ENCODE results near the gene PRAF2. TPM values are rescaled to one million over a fixed set of nuclear protein-coding genes. Genes with fewer than 3 reads are reported as not detected.

The PRAF2 gene
- polyA plus RNA-seq, 2 of the 4 experiments (the other 2 are of a cell fraction), result 13.6 to 35.4 TPM

GRCh38 chrX:49082271-49082871 is 8.6 kb upstream of the PRAF2 start (continued):
- TF ChIP-seq FOXS1 (CRISPR knock-in tag; IDR thresholded peaks at IDR 0.05), result no peak
- TF ChIP-seq RNF2 (IDR thresholded peaks at IDR 0.05; ENCODE audit: borderline replicate concordance, low read depth), result no peak

GRCh38 chrX:49079489-49080428 is 6.0 kb upstream of the PRAF2 start, which contains the start of gene WDR45:
Gene WDR45, minus strand, starts transcription at chrX:49079887. Its CDS starts 1,792 bp downstream, at chrX:49078095.
- Histone ChIP-seq H3K27ac (peak within 1 kb of the TSS; percentile 86 to 98), H3K4me3 (peak within 1 kb of the TSS; percentile 89), H3K4me2 (peak within 1 kb of the TSS; percentile 92), H3K9me3 (no peaks in the 10 kb centered on the region), H3K4me1 (0 out of 3 replicates have a peak, but pooled peaks cover 2% of the 10 kb centered on the region)
- no peak for TF ChIP-seq HOXB5 (CRISPR knock-in tag; IDR thresholded peaks at IDR 0.05)
- TF ChIP-seq MAX (IDR thresholded peaks at IDR 0.05), result peak; percentile 93
- peak; percentile 65; the same call in 1 of the 2 replicates for TF ChIP-seq PHF8 (IDR thresholded peaks at IDR 0.05; ENCODE audit: borderline replicate concordance, low read depth)
- TF ChIP-seq USF2 (IDR thresholded peaks at IDR 0.05), result no peak
- TF ChIP-seq POLR2A (IDR thresholded peaks at IDR 0.05; ENCODE audit: low read length), result peak; percentile 44; the same call in 1 of the 2 replicates
- TF ChIP-seq FOSL2 (IDR thresholded peaks at IDR 0.05), result peak; percentile 55
- TF ChIP-seq FOSL2 (CRISPR knock-in tag; IDR thresholded peaks at IDR 0.05), result peak; percentile 96
- peak; percentile 58 for TF ChIP-seq CHD2 (IDR thresholded peaks at IDR 0.05; ENCODE audit: low read length, partially characterized antibody)
- TF ChIP-seq ZNF302 (CRISPR knock-in tag; IDR thresholded peaks at IDR 0.05), result no peak
- peak; percentile 70; the same call in 2 of the 3 replicates for TF ChIP-seq BCL3 (IDR thresholded peaks at IDR 0.05)
- TF ChIP-seq JUN (IDR thresholded peaks at IDR 0.05), result peak; percentile 61 to 76; a peak in 3 of 5 replicates
- no peak for TF ChIP-seq HMGXB4 (CRISPR knock-in tag; IDR thresholded peaks at IDR 0.05; ENCODE audit: borderline replicate concordance)
- TF ChIP-seq BHLHE40 (IDR thresholded peaks at IDR 0.05; ENCODE audit: low read depth, low read length), result no peak
- TF ChIP-seq KDM1A (IDR thresholded peaks at IDR 0.05; ENCODE audit: low read depth), result no peak
- 0 out of 2 replicates have a peak, but pooled peaks have one; percentile 41 for TF ChIP-seq RARB (CRISPR knock-in tag; IDR thresholded peaks at IDR 0.05)
- peak; percentile 97 for TF ChIP-seq E2F6 (IDR thresholded peaks at IDR 0.05; ENCODE audit: borderline replicate concordance, low read depth)
- TF ChIP-seq SREBF2 (IDR thresholded peaks at IDR 0.05), result no peak
- peak; percentile 74; the same call in 1 of the 2 replicates for TF ChIP-seq PBX3 (IDR thresholded peaks at IDR 0.05)
- peak; percentile 68; the same call in 1 of the 2 replicates for TF ChIP-seq TP53 (CRISPR knock-in tag; IDR thresholded peaks at IDR 0.05)
- TF ChIP-seq MAFK (IDR thresholded peaks at IDR 0.05; ENCODE audit: partially characterized antibody), result no peak
- TF ChIP-seq ZC3H11A (IDR thresholded peaks at IDR 0.05), result no peak
- no peak for TF ChIP-seq RCOR1 (IDR thresholded peaks at IDR 0.05; ENCODE audit: low read depth, low read length)
- FAIRE-seq (peak; percentile 91), DNase-seq (ENCODE audit: low read depth in 1 of 2, low spot score in 1 of 2) (peak; percentile 78 to 89), ATAC-seq (peak; percentile 87 to 90)
- WGBS (ENCODE audit: missing lambda C conversion rate), result 0% methylated on average over 23 of the region's 55 CpGs
- POLR2A ChIA-PET, result interaction anchor here (0.6 to 0.8 kb wide), 2 partner anchors 21 to 75 kb away, joined by 3 to 11 read pairs; no protein-coding TSS in a partner anchor
- CTCF ChIA-PET, result interaction anchor here (0.7 to 1.4 kb wide), 3 partner anchors 10 to 44 kb away, joined by 3 to 4 read pairs (median 3); partner anchors contain the start of gene GPKOW

Measured in A549 (cell line).